HEK293 (cell line): Measurements from ENCODE around the gene MBOAT2.
"Not testable (repeated sequence)": the region's sequence is repeated elsewhere in the genome, so short reads cannot be mapped to it uniquely, and the experiment has no call there.

ENCODE experiments used
- CTCF ChIA-PET: fragments of 350-600 bp; formaldehyde crosslinking; extraction: SDS; loops from one replicate; lab custom pipeline; 2021; ENCODE audit warnings: antibody characterized with exemption; lab: Yijun Ruan, JAX
- POLR2A ChIA-PET: fragments of 300-600 bp; formaldehyde crosslinking; extraction: SDS; loops from one replicate; lab custom pipeline; 2020; ENCODE audit warnings: antibody characterized with exemption, inconsistent platforms; lab: Yijun Ruan, JAX
- H3K27ac ChIP-seq: fragments of 200-500 bp; sonication (Bioruptor generic); 2 replicates; pipeline ENCODE4 v1.5.1; 2014; ENCODE audit warnings: low read depth, low read length, control low read depth, inconsistent platforms; ENCODE audit errors: extremely low read depth
- H3K36me3 ChIP-seq, 2 experiments: fragments of 200-500 bp in 1 of 2; sonication (Bioruptor generic) in 1 of 2; 1 replicate in 1 of 2; 2 replicates in 1 of 2; pipeline ENCODE4 v1.5.1; 2014 to 2017; ENCODE audit warnings: inconsistent platforms in 2 of 2, low read length in 2 of 2; ENCODE audit not compliant: control insufficient read depth in 2 of 2, insufficient read depth in 1 of 2
- H3K4me1 ChIP-seq: fragments of 200-500 bp; sonication (Bioruptor generic); 2 replicates; pipeline ENCODE4 v1.5.1; 2014; ENCODE audit warnings: mild to moderate bottlenecking, low read length, inconsistent platforms; ENCODE audit not compliant: control insufficient read depth, insufficient read depth
- H3K4me3 ChIP-seq: 2 replicates; pipeline ENCODE4 v1.5.1; 2011; ENCODE audit warnings: low read depth, mild to moderate bottlenecking, control low read depth, low read length, moderate library complexity
- H3K9me3 ChIP-seq: fragments of 200-500 bp; sonication (Bioruptor generic); 2 replicates; pipeline ENCODE4 v1.5.1; 2014; ENCODE audit warnings: low read depth, low read length, inconsistent platforms; ENCODE audit not compliant: control insufficient read depth, insufficient read depth
- EGR2 ChIP-seq: fragments of 450-650 bp; formaldehyde crosslinking; IDR thresholded peaks from 2 replicates; pipeline ENCODE4 v1.5.1; 2016; ENCODE audit warnings: low read depth, missing biosample characterization, missing genetic modification characterization
- ELK4 ChIP-seq: IDR thresholded peaks from 2 replicates; pipeline ENCODE4 v1.6.1; 2011; ENCODE audit warnings: mild to moderate bottlenecking, low read depth, low read length, borderline replicate concordance
- REST ChIP-seq: fragments of 450-650 bp; formaldehyde crosslinking; IDR thresholded peaks from 2 replicates; pipeline ENCODE4 v1.5.1; 2016; ENCODE audit warnings: missing biosample characterization, missing genetic modification characterization
- SCRT1 ChIP-seq: fragments of 450-650 bp; formaldehyde crosslinking; IDR thresholded peaks from 2 replicates; pipeline ENCODE4 v1.5.1; 2016; ENCODE audit warnings: missing biosample characterization, missing genetic modification characterization, borderline replicate concordance
- SCRT2 ChIP-seq: fragments of 450-650 bp; formaldehyde crosslinking; IDR thresholded peaks from 2 replicates; pipeline ENCODE4 v1.5.1; 2016; ENCODE audit warnings: missing biosample characterization, missing genetic modification characterization
- SP7 ChIP-seq: fragments of 450-650 bp; formaldehyde crosslinking; IDR thresholded peaks from 2 replicates; pipeline ENCODE4 v1.5.1; 2016; ENCODE audit warnings: missing biosample characterization, missing genetic modification characterization
- ZBTB11 ChIP-seq: fragments of 450-650 bp; formaldehyde crosslinking; conservative IDR thresholded peaks from 2 replicates; pipeline ENCODE4 v1.5.1; 2016; ENCODE audit warnings: low read depth, missing biosample characterization, missing genetic modification characterization
- ZBTB17 ChIP-seq: fragments of 450-650 bp; formaldehyde crosslinking; IDR thresholded peaks from 2 replicates; pipeline ENCODE4 v1.5.1; 2016; ENCODE audit warnings: missing biosample characterization, missing genetic modification characterization
- ZFP69B ChIP-seq: fragments of 450-650 bp; formaldehyde crosslinking; IDR thresholded peaks from 2 replicates; pipeline ENCODE4 v1.5.1; 2016; ENCODE audit warnings: missing biosample characterization, missing genetic modification characterization
- ZNF140 ChIP-seq: fragments of 450-650 bp; formaldehyde crosslinking; IDR thresholded peaks from 2 replicates; pipeline ENCODE4 v1.5.1; 2016; ENCODE audit warnings: missing biosample characterization, missing genetic modification characterization
- ZNF394 ChIP-seq: fragments of 450-650 bp; formaldehyde crosslinking; IDR thresholded peaks from 2 replicates; pipeline ENCODE4 v1.5.1; 2016; ENCODE audit warnings: missing biosample characterization, missing genetic modification characterization, mild to moderate bottlenecking, moderate library complexity, borderline replicate concordance
- ZNF426 ChIP-seq: fragments of 450-650 bp; formaldehyde crosslinking; IDR thresholded peaks from 2 replicates; pipeline ENCODE4 v1.5.1; 2017; ENCODE audit warnings: missing biosample characterization, missing genetic modification characterization, mild to moderate bottlenecking, inconsistent platforms, moderate library complexity
- ZNF555 ChIP-seq: fragments of 450-650 bp; formaldehyde crosslinking; conservative IDR thresholded peaks from 2 replicates; pipeline ENCODE4 v1.5.1; 2017; ENCODE audit warnings: missing biosample characterization, mild to moderate bottlenecking, missing genetic modification characterization, inconsistent platforms
- ZNF558 ChIP-seq: fragments of 450-650 bp; formaldehyde crosslinking; IDR thresholded peaks from 2 replicates; pipeline ENCODE4 v1.5.1; 2016; ENCODE audit warnings: missing biosample characterization, missing genetic modification characterization
- ZNF560 ChIP-seq: fragments of 450-650 bp; formaldehyde crosslinking; IDR thresholded peaks from 2 replicates; pipeline ENCODE4 v1.5.1; 2017; ENCODE audit warnings: missing biosample characterization, missing genetic modification characterization, borderline replicate concordance
- ZNF585B ChIP-seq: fragments of 450-650 bp; formaldehyde crosslinking; IDR thresholded peaks from 2 replicates; pipeline ENCODE4 v1.5.1; 2016; ENCODE audit warnings: missing biosample characterization, missing genetic modification characterization
- ZNF654 ChIP-seq: fragments of 450-650 bp; formaldehyde crosslinking; IDR thresholded peaks from 2 replicates; pipeline ENCODE4 v1.5.1; 2016; ENCODE audit warnings: low read depth, missing biosample characterization, missing genetic modification characterization
- ZNF677 ChIP-seq: fragments of 450-650 bp; IDR thresholded peaks from 2 replicates; pipeline ENCODE4 v1.5.0; 2018; ENCODE audit warnings: missing biosample characterization, mild to moderate bottlenecking, missing genetic modification characterization, moderate library complexity
- ZXDB ChIP-seq: fragments of 450-650 bp; formaldehyde crosslinking; IDR thresholded peaks from 2 replicates; pipeline ENCODE4 v1.5.1; 2016; ENCODE audit warnings: missing biosample characterization, missing genetic modification characterization

The MBOAT2 gene

GRCh38 chr2:9052821-9053533 is 49.5 kb upstream of the MBOAT2 start:
- TF ChIP-seq SP7 (tag by site-specific recombination) = no peak
- TF ChIP-seq ZBTB17 = peak; percentile 39; the same call in 1 of the 2 replicates
- peak; percentile 40; the same call in 1 of the 2 replicates for TF ChIP-seq SCRT1 (tag by site-specific recombination)
- no peak for TF ChIP-seq ZBTB11 (tag by site-specific recombination)
- TF ChIP-seq ZFP69B = no peak
- TF ChIP-seq ZNF677 (tag by site-specific recombination) = no peak
- no peak for TF ChIP-seq ZNF585B (tag by site-specific recombination)
- peak; percentile 76 for TF ChIP-seq SCRT2 (tag by site-specific recombination)
- no peak for TF ChIP-seq ELK4
- no peak for TF ChIP-seq EGR2 (tag by site-specific recombination)
- CTCF ChIA-PET = interaction anchor here (0.5 kb wide), 1 partner anchor 19 kb away, joined by 4 read pairs; no protein-coding TSS in a partner anchor

GRCh38 chr2:9051451-9051850 is 48.0 kb upstream of the MBOAT2 start:
- CTCF ChIA-PET, H3K4me1 ChIP-seq: not testable (repeated sequence)
- TF ChIP-seq ZBTB11 (tag by site-specific recombination) (peak; percentile 62), ZNF426 (tag by site-specific recombination) (peak; percentile 74), ZNF654 (tag by site-specific recombination) (peak; percentile 20; the same call in 1 of the 2 replicates), ZNF140 (tag by site-specific recombination) (peak; percentile 61; the same call in 1 of the 2 replicates), ZNF394 (tag by site-specific recombination) (peak; percentile 84), ZNF555 (tag by site-specific recombination) (peak; percentile 54), ZXDB (tag by site-specific recombination) (peak; percentile 42; the same call in 1 of the 2 replicates), ZNF560 (0 out of 2 replicates have a peak, but pooled peaks have one; percentile 29), REST (tag by site-specific recombination) (peak; percentile 74), ZNF558 (tag by site-specific recombination) (0 out of 2 replicates have a peak, but pooled peaks have one; percentile 17)

More at GRCh38 chr2:9052821-9053533, 49.5 kb upstream of the MBOAT2 start:
- POLR2A ChIA-PET = no interaction called here
- no peaks in the 10 kb centered on the region for H3K9me3 ChIP-seq
- H3K4me3 ChIP-seq = no peak overlapping the region
- H3K4me1 ChIP-seq = no peaks in the 10 kb centered on the region
- H3K27ac ChIP-seq = no peak overlapping the region
- no peaks in the 10 kb centered on the region for H3K36me3 ChIP-seq

More at GRCh38 chr2:9051451-9051850, 48.0 kb upstream of the MBOAT2 start:
- H3K36me3 ChIP-seq, POLR2A ChIA-PET, H3K27ac ChIP-seq, H3K9me3 ChIP-seq, H3K4me3 ChIP-seq: not testable (repeated sequence)
